ENCODE measurements around the gene ALAS1. TPM values are rescaled to one million over a fixed set of nuclear protein-coding genes. Genes with fewer than 3 reads are reported as not detected.

ALAS1 gene
- total and polyA plus RNA-seq, 2 of the 13 experiments (the other 11 are each of a cell fraction or from before 2014, with no cell fraction given), result 36.0 to 43.2 TPM

GRCh38 chr3:52177701-52178042 lies 20.3 kb upstream of the ALAS1 start (continued):
- TF ChIP-seq ZNF292 (CRISPR knock-in tag; IDR thresholded peaks at IDR 0.05; ENCODE audit: borderline replicate concordance, low read depth) (peak; percentile 41), ZSCAN9 (CRISPR knock-in tag; IDR thresholded peaks at IDR 0.05; ENCODE audit: borderline replicate concordance) (0 out of 2 replicates have a peak, but pooled peaks have one; percentile 2), ZNF350 (CRISPR knock-in tag; IDR thresholded peaks at IDR 0.05; ENCODE audit: borderline replicate concordance, low read depth) (peak; percentile 38; the same call in 1 of the 2 replicates), ZSCAN31 (CRISPR knock-in tag; IDR thresholded peaks at IDR 0.05; ENCODE audit: low read depth) (0 out of 2 replicates have a peak, but pooled peaks have one; percentile 2), ZNF678 (CRISPR knock-in tag; IDR thresholded peaks at IDR 0.05) (no peak), ATM (IDR thresholded peaks at IDR 0.05; ENCODE audit: borderline replicate concordance) (no peak), ZBTB3 (CRISPR knock-in tag; IDR thresholded peaks at IDR 0.05; ENCODE audit: borderline replicate concordance, low read depth) (no peak), ARID3A (IDR thresholded peaks at IDR 0.05; ENCODE audit: low read depth, low read length) (no peak), MAX (IDR thresholded peaks at IDR 0.05) (no peak), HNF1A (IDR thresholded peaks at IDR 0.05; ENCODE audit: low read depth) (no peak), HNF1A (CRISPR knock-in tag; IDR thresholded peaks at IDR 0.05; ENCODE audit: borderline replicate concordance) (0 out of 2 replicates have a peak, but pooled peaks have one; percentile 9), MTF1 (CRISPR knock-in tag; IDR thresholded peaks at IDR 0.05) (no peak), ZNF138 (CRISPR knock-in tag; IDR thresholded peaks at IDR 0.05; ENCODE audit: low read depth) (no peak), ZNF251 (CRISPR knock-in tag; IDR thresholded peaks at IDR 0.05) (no peak), SRSF1 (optimal IDR thresholded peaks at IDR 0.05; ENCODE audit: low read depth, low read length) (no peak), TEF (CRISPR knock-in tag; IDR thresholded peaks at IDR 0.05) (no peak), TCF7 (IDR thresholded peaks at IDR 0.05; ENCODE audit: low read depth) (no peak), ZC3H4 (CRISPR knock-in tag; IDR thresholded peaks at IDR 0.05; ENCODE audit: borderline replicate concordance) (no peak), ZNF670 (CRISPR knock-in tag; IDR thresholded peaks at IDR 0.05; ENCODE audit: borderline replicate concordance) (no peak), ZNF337 (CRISPR knock-in tag; IDR thresholded peaks at IDR 0.05; ENCODE audit: borderline replicate concordance, low read depth) (no peak), HDAC6 (IDR thresholded peaks at IDR 0.05; ENCODE audit: low read depth, low read length) (no peak), ZBTB7A (CRISPR knock-in tag; IDR thresholded peaks at IDR 0.05) (no peak), MIER2 (CRISPR knock-in tag; IDR thresholded peaks at IDR 0.05) (no peak), ZNF883 (CRISPR knock-in tag; IDR thresholded peaks at IDR 0.05; ENCODE audit: not compliant biosample characterization) (no peak), POLR2AphosphoS5 (IDR thresholded peaks at IDR 0.05; ENCODE audit: low read depth, low read length) (no peak), MBD4 (IDR thresholded peaks at IDR 0.05; ENCODE audit: borderline replicate concordance, low read length) (no peak)

All from HepG2 (cell line).